Colonic mucosa (tissue), 4 donors: ENCODE results near the gene GALNT15. TPM values are rescaled to one million over a fixed set of nuclear protein-coding genes. Genes with fewer than 3 reads are reported as not detected.

Experiments
- DNase-seq: peaks from one replicate; pipeline ENCODE4 v3.0.0-alpha.2; 2020
- H3K27ac ChIP-seq: fragments of 200-600 bp; one replicate; pipeline ENCODE4 v1.8.0; 2021
- H3K27me3 ChIP-seq: fragments of 200-600 bp; one replicate; pipeline ENCODE4 v1.8.0; 2021
- H3K36me3 ChIP-seq: fragments of 200-600 bp; one replicate; pipeline ENCODE4 v1.8.0; 2021
- H3K4me1 ChIP-seq: fragments of 200-600 bp; one replicate; pipeline ENCODE4 v1.8.0; 2021; ENCODE audit warnings: mild to moderate bottlenecking
- H3K4me3 ChIP-seq: fragments of 200-600 bp; one replicate; pipeline ENCODE4 v1.8.0; 2021
- H3K9ac ChIP-seq, 2 donors: one replicate each; pipeline ENCODE4 v1.7.0; 2013; ENCODE audit warnings: control low read depth in 2 of 2, low read depth in 2 of 2, low read length in 2 of 2
- H3K9me3 ChIP-seq: fragments of 200-600 bp; one replicate; pipeline ENCODE4 v1.8.0; 2021
- intact Hi-C: fragments of 100-400 bp; cut with DNase I; formaldehyde crosslinking; loops from one replicate; pipeline ENCODE4 v1.14.1; 2022
- total RNA-seq, 2 donors: library from RNA; stranded (reverse); fragmentation: NEBNext Ultra II Directional in 1 of 2; extraction: Animal tissue kit (Norgen Biotek cat#: 25700) in 1 of 2; gene quantifications; one replicate each; pipeline ENCODE4 v1.2.1, GENCODE V29; 2021
- TF ChIP-seq, protein P1 (sequence below): fragments of 200-600 bp; IDR thresholded peaks from one replicate; pipeline ENCODE4 v1.8.0; 2022; ENCODE audit warnings: antibody characterized with exemption, mild to moderate bottlenecking
- donor health status: healthy.
- donor health status: DM: no; HTN: no; CAD: no.
- donor health status: DM: no; HTN: no; CAD: no.

Gene GALNT15
- total RNA-seq, 2 donors from 2014 or later, result 2.1 to 4.5 TPM

GRCh38 chr3:16140894-16141285 is 33.6 kb upstream of the GALNT15 start:
- no peaks in the 10 kb centered on the region for H3K4me1 ChIP-seq
- intact Hi-C loops, result no loop called here
- H3K9me3 ChIP-seq, result no peaks in the 10 kb centered on the region
- no peak overlapping the region for H3K4me3 ChIP-seq
- DNase-seq, result no peak
- H3K36me3 ChIP-seq, result no peaks in the 10 kb centered on the region
- no peak overlapping the region for H3K27ac ChIP-seq
- H3K27me3 ChIP-seq, result no peaks in the 10 kb centered on the region
- TF ChIP-seq, protein P1, sequence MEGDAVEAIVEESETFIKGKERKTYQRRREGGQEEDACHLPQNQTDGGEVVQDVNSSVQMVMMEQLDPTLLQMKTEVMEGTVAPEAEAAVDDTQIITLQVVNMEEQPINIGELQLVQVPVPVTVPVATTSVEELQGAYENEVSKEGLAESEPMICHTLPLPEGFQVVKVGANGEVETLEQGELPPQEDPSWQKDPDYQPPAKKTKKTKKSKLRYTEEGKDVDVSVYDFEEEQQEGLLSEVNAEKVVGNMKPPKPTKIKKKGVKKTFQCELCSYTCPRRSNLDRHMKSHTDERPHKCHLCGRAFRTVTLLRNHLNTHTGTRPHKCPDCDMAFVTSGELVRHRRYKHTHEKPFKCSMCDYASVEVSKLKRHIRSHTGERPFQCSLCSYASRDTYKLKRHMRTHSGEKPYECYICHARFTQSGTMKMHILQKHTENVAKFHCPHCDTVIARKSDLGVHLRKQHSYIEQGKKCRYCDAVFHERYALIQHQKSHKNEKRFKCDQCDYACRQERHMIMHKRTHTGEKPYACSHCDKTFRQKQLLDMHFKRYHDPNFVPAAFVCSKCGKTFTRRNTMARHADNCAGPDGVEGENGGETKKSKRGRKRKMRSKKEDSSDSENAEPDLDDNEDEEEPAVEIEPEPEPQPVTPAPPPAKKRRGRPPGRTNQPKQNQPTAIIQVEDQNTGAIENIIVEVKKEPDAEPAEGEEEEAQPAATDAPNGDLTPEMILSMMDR, result no peak
- no peak overlapping the region for H3K9ac ChIP-seq

GRCh38 chr3:16142350-16143025 is 32.0 kb upstream of the GALNT15 start:
- no peak for DNase-seq
- Histone ChIP-seq H3K4me1 (no peaks in the 10 kb centered on the region), H3K27me3 (no peaks in the 10 kb centered on the region), H3K36me3 (no peaks in the 10 kb centered on the region), H3K4me3 (no peak overlapping the region), H3K9me3 (no peaks in the 10 kb centered on the region), H3K27ac (no peak overlapping the region), H3K9ac (no peak overlapping the region)
- TF ChIP-seq, protein P1, result no peak
- intact Hi-C loops, result no loop called here

DNA sequence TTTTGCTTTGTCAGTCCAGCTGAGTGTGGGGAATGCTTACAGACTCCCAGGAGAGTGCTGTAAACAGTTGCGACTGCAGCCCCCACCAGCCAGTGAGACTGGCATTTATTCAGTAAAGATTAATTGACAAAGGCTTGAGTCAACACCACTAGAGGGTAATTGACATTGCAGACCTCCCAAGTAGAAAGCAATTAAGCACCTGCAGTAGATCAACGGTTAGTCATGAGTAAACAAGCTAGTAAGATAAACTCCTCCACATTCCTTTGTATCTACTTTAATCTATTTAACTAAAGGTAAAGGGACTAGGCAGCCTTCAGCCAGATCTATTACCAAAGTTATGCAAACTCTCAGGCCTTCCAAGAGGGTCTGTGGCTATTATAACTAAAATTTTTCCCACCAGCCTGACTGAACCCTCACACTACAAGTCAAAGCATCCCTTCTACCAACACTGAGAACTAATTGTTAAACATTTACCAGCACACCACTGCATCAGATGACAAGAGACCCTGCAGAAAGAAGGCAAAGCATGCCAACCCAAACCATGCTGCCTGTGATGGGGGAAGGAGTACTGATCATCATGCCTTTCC is 30.5 kb upstream of the GALNT15 start:
- H3K9ac ChIP-seq, result no peak overlapping the region
- H3K9me3 ChIP-seq, result no peaks in the 10 kb centered on the region
- H3K27ac ChIP-seq, result no peak overlapping the region
- no peak for DNase-seq
- no peaks in the 10 kb centered on the region for H3K27me3 ChIP-seq
- H3K4me1 ChIP-seq, result no peaks in the 10 kb centered on the region
- H3K4me3 ChIP-seq, result no peak overlapping the region
- intact Hi-C loops, result no loop called here
- TF ChIP-seq, protein P1, result no peak
- no peaks in the 10 kb centered on the region for H3K36me3 ChIP-seq

DNA sequence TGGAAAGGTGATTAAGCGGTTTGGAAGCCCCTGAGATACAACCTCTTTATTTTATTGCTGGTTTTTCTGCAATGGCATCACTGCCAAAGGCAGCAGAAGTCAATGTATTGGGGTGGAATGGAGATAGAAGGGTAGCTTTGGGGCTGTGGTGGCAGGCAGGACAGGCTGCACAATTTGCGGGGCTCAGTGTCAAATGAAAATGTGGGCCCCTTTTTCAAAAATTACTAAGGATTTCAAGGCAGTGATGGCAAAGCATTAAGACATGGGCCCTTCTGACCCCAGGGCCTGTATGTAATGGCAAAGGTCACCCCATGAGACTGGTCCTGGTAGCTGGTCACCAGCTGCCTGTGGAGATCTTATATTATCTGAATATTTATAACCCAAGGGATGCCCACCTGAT is 29.3 kb upstream of the GALNT15 start:
- Histone ChIP-seq H3K36me3 (no peaks in the 10 kb centered on the region), H3K27ac (no peak overlapping the region), H3K27me3 (no peaks in the 10 kb centered on the region), H3K4me1 (no peaks in the 10 kb centered on the region), H3K9ac (no peak overlapping the region), H3K9me3 (no peaks in the 10 kb centered on the region), H3K4me3 (no peak overlapping the region)
- TF ChIP-seq, protein P1, result no peak
- intact Hi-C loops, result no loop called here
- DNase-seq, result no peak

DNA sequence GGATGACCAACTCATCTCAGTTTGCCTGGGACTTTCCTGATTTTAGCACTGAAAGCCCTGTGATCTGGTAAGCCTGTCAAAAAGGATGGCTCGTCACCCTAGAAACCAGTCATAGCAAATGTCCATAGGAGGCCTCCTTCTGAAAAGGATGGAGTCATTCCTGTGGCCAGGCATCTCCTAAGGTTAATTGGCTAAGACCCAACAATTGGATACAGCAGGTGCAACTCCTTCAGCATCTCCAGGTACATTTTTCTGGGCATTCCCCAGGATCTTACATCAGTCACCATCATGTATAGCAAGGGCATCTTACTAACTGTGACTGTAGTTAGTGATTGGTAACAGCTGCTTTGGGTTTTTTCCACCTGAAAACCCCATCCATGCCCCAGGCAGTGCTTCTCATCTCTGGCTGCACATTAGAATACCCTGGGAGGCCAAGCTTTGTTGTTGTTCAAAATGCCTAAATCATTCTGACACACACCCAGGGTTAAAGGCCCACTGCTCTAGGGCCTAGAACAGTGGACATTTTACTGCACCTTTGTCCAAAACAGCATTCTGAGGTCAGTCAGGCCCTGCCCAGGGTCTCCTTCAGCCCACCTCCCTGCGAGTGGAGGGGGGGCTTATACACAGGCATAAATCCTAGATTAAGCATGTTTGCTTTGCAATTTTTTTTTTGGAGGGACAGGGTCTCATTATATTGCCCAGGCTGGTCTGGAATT is 28.3 kb upstream of the GALNT15 start:
- H3K36me3 ChIP-seq, result no peaks in the 10 kb centered on the region
- no peak overlapping the region for H3K27ac ChIP-seq
- no peaks in the 10 kb centered on the region for H3K4me1 ChIP-seq
- no peak overlapping the region for H3K4me3 ChIP-seq
- H3K27me3 ChIP-seq, result no peaks in the 10 kb centered on the region
- no peak for DNase-seq
- intact Hi-C loops, result no loop called here
- no peak overlapping the region for H3K9ac ChIP-seq
- TF ChIP-seq, protein P1, result no peak
- no peaks in the 10 kb centered on the region for H3K9me3 ChIP-seq
